Renal cortical epithelial cell (primary cell): ENCODE data around the gene TNFAIP3. TPM values are rescaled to one million over a fixed set of nuclear protein-coding genes. Genes with fewer than 3 reads are reported as not detected.
A peak's percentile ranks its signal among the peaks of the same experiment; 100 is the strongest.
"Not testable (repeated sequence)": the region's sequence is repeated elsewhere in the genome, so short reads cannot be mapped to it uniquely, and the experiment has no call there.

Source experiments
- DNase-seq: peaks from one replicate; pipeline ENCODE4 v3.0.0-alpha.2; 2011; ENCODE audit warnings: low read depth
- total RNA-seq: library from RNA; depleted of rRNA; stranded (reverse); fragments of >200 nt; gene quantifications from 2 replicates; pipeline ENCODE4 v1.2.3, GENCODE V29; 2014

TNFAIP3 gene
- total RNA-seq, 1 donor from 2014 or later = 35.2 TPM

DNA sequence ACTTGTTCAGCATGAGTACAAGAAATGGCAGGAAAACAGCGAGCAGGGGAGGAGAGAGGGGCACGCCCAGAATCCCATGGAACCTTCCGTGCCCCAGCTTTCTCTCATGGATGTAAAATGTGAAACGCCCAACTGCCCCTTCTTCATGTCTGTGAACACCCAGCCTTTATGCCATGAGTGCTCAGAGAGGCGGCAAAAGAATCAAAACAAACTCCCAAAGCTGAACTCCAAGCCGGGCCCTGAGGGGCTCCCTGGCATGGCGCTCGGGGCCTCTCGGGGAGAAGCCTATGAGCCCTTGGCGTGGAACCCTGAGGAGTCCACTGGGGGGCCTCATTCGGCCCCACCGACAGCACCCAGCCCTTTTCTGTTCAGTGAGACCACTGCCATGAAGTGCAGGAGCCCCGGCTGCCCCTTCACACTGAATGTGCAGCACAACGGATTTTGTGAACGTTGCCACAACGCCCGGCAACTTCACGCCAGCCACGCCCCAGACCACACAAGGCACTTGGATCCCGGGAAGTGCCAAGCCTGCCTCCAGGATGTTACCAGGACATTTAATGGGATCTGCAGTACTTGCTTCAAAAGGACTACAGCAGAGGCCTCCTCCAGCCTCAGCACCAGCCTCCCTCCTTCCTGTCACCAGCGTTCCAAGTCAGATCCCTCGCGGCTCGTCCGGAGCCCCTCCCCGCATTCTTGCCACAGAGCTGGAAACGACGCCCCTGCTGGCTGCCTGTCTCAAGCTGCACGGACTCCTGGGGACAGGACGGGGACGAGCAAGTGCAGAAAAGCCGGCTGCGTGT lies 11.6 kb downstream of the TNFAIP3 start:
- DNase-seq = no peak

DNA sequence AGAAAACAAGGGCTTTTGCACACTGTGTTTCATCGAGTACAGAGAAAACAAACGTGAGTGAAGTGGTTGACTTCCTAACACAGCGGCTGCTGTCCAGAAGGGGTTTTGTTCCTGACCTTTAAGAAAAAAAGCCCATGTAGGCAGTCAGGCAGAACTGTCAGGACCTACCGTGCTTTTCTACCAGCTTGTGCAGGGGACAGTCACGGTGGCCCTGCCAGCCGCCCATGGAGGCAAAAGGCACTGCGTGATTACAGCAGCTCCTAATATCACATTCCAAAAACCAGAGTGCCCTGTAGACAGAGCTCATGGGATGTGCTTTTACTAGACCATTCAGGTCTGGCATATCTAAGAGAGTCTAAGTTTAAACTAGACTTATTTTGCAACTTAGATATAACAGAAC lies 12.2 kb downstream of the TNFAIP3 start:
- DNase-seq = no peak

DNA sequence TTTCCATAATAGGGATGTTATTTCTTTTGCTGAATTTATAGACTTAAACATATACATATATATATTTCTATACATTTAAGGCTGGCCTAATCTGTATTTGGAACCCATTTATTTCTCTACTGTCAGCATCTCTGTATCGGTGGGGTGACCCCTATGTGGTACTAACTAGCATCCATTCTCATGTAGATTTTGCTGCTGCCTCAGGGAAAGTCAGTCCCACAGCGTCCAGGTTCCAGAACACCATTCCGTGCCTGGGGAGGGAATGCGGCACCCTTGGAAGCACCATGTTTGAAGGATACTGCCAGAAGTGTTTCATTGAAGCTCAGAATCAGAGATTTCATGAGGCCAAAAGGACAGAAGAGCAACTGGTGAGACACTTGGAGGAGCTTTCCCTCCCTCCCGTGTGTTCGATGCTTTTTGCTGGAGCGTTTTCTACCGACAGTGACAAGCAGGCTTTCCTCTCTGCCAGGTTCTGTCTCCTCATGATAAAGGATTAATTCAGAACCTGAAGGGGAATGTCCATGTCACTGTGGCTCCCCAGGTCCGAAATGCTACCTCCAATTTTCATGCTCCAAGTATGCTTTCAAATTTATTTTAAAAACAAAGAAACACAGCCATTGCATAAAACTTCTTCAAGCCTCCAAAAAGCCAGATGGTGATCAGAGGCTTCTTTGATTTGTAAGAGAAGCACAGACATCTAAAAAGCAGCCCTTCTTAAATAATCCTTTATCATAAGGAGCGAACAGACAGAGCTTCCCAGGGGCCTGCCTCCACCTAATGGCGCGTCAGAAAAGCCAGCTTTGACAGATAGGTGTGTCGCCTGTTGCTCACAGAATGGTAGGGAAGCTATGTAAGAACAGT lies 13.1 kb downstream of the TNFAIP3 start:
- no peak for DNase-seq

DNA sequence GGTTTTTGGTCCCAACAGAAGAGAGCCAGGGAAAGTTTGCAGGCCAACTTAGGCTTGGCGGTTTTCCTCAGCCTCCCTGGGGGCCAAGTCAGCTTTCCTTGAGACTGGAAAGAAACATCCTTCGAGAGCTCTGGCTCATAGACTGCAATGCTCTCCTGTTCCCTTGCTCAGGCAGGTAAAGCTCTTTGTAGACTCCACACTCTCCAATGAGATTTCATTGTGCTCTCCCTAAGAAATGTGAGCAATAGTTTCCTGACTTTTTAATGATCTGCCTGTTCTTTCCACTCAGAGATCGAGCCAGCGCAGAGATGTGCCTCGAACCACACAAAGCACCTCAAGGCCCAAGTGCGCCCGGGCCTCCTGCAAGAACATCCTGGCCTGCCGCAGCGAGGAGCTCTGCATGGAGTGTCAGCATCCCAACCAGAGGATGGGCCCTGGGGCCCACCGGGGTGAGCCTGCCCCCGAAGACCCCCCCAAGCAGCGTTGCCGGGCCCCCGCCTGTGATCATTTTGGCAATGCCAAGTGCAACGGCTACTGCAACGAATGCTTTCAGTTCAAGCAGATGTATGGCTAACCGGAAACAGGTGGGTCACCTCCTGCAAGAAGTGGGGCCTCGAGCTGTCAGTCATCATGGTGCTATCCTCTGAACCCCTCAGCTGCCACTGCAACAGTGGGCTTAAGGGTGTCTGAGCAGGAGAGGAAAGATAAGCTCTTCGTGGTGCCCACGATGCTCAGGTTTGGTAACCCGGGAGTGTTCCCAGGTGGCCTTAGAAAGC lies 13.9 kb downstream of the TNFAIP3 start:
- no peak for DNase-seq

DNA sequence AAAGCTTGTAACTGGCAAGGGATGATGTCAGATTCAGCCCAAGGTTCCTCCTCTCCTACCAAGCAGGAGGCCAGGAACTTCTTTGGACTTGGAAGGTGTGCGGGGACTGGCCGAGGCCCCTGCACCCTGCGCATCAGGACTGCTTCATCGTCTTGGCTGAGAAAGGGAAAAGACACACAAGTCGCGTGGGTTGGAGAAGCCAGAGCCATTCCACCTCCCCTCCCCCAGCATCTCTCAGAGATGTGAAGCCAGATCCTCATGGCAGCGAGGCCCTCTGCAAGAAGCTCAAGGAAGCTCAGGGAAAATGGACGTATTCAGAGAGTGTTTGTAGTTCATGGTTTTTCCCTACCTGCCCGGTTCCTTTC lies 14.4 kb downstream of the TNFAIP3 start:
- no peak for DNase-seq

DNA sequence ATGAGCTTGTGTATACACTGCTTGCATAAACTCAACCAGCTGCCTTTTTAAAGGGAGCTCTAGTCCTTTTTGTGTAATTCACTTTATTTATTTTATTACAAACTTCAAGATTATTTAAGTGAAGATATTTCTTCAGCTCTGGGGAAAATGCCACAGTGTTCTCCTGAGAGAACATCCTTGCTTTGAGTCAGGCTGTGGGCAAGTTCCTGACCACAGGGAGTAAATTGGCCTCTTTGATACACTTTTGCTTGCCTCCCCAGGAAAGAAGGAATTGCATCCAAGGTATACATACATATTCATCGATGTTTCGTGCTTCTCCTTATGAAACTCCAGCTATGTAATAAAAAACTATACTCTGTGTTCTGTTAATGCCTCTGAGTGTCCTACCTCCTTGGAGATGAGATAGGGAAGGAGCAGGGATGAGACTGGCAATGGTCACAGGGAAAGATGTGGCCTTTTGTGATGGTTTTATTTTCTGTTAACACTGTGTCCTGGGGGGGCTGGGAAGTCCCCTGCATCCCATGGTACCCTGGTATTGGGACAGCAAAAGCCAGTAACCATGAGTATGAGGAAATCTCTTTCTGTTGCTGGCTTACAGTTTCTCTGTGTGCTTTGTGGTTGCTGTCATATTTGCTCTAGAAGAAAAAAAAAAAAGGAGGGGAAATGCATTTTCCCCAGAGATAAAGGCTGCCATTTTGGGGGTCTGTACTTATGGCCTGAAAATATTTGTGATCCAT lies 15.3 kb downstream of the TNFAIP3 start:
- no peak for DNase-seq

DNA sequence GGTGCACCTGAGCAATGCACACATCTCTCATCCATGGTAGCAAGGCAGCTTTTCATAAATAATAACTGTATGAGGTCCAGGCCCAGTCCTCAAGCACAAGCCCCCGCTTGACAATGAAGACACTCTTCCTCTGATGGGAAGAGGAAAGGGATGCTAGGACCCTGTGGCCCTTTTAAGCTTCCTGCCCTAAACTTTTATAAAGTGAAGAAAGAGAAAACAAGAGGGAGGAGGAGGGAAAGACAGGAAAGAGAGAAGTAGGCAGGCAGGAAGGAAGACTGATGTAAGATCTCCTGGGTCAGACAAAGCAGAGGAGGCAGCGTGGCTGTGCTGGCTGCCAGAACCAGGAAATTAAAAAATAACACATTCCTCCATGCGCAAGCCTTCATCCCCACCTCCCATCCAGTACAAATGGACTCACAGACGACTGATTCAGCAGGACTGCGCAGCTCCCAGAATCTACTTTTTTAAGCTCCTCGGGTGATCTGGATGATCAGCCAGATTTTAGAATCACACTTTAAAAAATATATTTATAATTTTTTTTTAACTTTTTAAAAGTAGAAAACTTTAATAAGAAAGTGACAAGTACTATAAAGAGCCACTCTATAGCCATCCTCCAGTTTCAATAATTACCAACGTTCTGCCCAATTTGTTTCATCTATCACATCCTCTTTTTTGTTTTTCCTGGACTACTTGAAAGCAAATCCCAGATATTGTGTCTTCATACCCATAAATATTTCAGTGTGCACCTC lies 16.5 kb downstream of the TNFAIP3 start:
- no peak for DNase-seq

DNA sequence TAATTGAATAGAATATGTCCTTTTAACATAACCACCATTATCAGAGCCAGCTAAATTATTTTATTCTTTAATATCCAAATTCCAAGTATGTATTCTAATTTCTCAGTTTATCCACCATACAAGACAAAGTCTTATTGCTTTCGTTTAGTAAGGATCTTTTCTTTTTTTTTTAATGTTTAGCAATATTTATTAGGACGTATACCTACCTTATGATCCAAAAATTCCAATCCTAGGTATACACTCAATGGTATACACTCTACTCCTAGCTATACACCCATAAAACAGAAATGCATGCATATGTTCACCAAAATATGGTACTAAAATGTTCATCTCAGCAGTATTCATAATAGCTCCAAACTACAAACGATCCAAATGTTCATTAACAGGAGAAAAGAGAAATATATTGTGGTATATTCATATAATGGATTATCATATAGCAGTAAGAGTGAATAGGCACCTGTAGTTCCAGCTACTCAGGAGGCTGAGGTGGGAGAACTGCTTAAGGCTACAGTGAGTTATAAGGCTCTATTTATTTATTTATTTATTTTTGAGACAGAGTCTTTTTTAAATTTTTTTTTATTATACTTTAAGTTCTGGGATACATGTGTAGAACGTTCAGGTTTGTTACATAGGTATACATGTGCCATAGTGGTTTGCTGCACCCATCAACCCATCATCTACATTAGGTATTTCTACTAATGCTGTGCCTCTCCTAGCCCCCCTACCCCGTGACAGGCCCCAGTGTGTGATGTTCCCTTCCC lies 17.3 kb downstream of the TNFAIP3 start:
- DNase-seq = no peak

DNA sequence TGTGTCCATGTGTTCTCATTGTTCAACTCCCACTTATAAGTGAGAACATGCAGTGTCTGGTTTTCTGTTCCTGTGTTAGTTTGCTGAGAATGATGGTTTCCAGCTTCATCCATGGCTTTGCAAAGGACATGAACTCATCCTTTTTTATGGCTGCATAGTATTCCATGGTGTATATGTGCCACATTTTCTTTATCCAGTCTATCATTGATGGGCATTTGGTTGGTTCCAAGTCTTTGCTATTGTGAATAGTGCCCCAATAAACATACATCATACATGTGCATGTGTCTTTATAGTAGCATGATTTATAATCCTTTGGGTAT lies 17.8 kb downstream of the TNFAIP3 start:
- DNase-seq = not testable (repeated sequence)

DNA sequence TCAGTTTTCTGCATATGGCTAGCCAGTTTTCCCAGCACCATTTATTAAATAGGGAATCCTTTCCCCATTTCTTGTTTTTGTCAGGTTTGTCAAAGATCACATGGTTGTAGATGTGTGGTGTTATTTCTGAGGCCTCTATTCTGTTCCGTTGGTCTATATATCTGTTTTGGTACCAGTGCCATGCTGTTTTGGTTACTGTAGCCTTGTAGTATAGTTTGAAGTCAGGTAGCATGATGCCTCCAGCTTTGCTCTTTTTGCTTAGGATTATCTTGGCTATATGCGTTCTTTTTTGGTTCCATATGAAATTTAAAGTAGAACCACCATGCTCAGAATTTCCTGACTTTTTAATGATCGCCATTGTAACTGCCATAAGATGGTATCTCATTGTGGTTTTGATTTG lies 19.2 kb downstream of the TNFAIP3 start:
- not testable (repeated sequence) for DNase-seq

DNA sequence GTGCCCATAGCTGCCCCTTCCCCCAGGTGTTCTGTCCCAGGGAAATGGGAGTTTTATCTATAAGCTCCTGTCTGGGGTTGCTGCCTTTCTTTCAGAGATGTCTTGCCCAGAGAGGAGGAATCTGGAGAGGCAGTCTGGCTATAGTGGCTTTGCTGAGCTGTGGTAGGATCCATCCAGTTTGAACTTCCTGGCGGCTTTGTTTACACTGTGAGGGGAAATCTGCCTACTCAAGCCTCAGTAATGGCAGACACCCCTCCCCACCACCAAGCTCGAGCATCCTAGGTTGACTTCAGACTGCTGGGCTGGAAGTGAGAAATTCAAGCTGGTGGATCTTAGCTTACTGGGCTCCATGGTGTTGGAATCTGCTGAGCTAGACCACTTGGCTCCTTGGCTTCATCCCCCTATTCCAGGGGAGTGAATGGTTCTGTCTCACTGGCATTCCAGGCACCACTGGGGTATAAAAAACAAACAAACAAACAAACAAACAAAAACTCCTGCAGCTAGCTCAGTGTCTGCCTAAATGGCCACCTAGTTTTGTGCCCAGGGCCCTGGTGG lies 24.0 kb downstream of the TNFAIP3 start:
- no peak for DNase-seq

DNA sequence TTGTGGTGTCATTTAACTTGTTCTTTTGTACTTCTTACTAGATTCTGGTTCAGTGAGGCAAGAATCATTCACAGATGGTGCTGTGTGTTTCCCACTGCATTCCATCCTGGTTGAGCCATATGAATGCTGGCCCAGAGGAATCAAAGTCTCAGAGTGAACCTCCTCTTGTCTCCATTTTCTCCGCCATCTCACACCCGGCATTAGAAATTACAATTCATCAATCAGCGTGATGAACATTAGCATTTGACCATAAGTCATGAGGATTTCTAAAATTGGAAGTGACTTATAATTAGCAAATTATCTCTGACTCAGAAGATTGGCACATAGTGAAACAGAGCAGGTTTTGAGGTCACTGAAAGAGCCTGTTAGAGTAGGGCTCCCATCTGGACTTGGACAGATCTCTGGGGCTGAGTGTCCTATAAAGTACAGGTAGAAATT lies 25.2 kb downstream of the TNFAIP3 start:
- peak; percentile 72 for DNase-seq

DNA sequence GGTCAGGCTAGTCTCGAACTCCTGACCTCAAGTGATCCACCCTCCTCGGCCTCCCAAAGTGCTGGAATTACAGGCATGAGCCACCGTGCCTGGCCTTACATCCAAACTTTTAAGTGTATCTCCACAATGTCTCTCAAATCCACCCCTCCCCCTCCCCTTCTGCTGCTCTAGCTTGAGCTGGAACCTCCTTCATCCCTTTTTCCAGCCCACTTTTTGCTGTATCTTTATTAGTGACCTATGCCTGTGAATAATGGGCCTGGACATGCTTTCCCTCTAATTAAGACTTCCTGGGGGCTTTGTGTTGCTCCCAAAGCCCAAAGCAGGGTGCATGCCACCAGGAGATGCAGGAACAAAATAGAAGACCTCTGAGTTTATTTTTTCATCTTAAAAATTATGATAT lies 26.1 kb downstream of the TNFAIP3 start:
- no peak for DNase-seq

DNA sequence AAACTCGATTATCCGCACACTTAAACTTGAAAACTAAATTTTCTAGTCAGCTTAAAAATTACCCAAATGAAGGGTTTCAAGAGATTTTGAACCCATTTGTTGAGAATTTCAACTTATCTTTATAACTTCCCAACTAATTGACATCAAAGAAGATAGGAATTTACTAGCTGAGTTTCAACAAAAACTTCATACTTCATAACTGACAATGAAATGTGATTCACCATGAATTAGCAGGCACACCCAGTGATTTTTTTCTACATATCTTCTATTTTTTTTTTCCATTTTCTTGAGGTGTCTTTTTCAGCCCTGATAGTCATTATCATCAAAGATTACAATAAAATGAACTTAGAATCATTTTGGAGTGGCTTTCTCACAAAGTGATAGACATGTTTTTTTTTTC lies 26.7 kb downstream of the TNFAIP3 start:
- DNase-seq = no peak

DNA sequence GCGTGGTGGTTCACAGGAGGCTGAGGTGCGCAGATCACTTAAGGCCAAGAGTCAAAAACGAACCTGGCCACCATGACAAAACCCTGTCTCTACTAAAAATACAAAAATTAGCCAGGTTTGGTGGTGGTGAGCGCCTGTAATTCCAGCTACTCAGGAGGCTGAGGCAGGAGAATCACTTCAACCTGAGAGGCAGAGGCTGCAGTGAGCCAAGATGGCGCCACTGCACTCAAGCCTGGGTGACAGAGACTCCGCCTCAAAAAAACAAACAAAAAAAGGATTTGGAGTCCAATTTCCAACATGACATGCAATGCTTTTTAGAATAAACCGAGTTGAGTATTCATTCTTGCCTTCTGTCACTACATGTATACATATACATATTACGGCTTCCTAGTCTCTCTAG lies 27.3 kb downstream of the TNFAIP3 start:
- not testable (repeated sequence) for DNase-seq

DNA sequence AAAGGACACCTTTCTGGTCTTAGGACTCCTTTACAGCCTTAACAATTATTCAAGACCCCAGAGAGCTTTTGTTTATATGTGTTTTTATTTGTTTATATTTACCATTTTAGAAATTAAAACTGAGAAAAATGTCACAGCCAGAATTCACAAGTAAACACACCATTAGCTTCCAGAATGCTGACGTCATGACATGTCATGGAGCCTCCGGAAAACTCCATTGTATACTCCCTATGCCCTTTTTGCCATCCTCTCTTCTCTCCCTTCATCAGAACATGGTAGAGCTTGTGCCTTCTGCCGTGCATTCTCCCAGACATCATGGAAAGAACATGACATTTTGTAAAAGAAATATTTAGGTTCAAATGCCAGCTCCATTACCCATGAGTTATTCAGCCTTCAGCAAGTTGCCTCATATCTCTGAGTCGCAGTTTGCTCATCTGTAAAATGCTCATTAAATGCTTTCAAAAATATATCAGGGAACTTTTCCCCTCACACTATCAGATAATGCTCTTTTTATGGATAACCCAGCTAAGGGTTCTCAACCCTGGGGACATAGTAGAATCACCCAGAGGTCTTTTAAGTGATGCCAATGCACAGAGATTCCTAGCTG lies 27.8 kb downstream of the TNFAIP3 start:
- peak; percentile 87 for DNase-seq

DNA sequence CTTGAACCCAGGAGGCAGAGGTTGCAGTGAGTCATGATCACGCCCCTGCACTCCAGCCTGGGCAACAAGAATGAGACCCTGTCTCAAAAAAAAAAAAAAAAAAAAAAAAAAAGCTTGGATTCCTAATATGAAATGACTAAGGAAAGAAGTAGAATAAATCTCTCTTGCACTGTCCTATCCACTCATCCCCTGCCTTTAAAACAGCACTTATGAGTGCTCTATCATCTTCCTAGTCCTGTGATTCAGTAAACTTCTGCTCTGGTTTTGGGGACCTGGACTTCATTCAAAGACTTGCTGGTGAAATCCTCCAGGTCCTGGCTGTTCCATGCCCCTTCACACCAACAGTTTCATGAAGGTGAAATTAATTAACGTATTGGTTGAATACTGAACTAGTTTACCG lies 29.6 kb downstream of the TNFAIP3 start:
- DNase-seq = no peak

DNA sequence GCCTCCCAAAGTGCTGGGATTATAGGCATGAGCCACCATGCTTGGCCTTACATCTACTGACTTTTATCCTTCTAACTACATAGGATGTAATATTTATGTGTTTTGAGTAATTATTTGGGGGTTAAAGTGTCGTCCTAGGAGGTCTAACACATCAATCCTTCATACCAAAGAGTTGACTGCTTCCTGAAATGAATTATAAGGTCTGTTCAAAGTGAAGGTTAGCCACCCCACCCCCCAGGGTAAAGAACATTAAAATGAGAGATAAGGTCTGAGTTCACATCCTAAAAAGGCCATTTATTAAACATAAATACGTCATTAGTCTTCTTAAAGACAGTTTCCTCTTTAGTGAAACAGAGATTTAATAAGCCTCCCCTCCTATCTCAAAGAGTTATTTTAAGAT lies 33.8 kb downstream of the TNFAIP3 start:
- DNase-seq = no peak

DNA sequence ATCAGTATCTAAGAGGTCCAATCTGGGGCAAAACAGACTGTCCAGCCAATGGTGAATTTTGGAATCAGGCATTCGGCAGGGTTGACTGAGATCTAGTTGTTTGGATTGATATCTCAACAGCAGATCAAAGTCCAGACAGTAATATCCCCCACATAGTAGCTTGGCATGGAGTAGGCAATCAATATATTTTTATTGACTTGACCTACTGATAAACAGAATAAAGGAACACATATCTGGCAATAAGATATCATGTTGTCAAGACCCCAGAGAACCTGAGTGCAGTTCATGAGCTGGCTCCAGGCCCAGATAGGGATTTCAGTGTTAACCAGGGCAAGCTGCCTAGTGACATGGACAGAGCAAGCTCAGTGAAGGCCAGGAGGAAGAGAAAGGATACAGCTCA lies 34.4 kb downstream of the TNFAIP3 start:
- no peak for DNase-seq

DNA sequence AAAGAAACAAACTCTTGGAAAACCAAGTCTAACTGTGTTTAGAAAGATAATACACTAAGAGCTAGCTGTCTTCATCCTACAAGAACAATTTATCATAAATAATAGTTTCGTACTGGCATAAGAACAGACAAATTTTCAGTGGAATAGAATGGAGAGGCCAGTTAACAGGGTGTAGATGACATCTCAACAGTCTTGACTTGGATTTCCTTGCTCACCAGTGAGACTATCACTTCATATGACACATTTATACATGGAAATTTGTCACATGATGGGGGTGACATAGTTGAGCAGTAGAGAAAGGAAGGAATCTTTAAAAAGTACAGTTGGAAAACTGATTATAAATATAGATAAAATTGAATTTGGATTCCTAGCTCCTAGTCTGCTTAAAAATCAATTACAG lies 35.6 kb downstream of the TNFAIP3 start:
- DNase-seq = no peak
